ENCODE data around the gene HDAC4. TPM values are rescaled to one million over a fixed set of nuclear protein-coding genes. Genes with fewer than 3 reads are reported as not detected.

HDAC4 gene
- total and polyA plus RNA-seq, 12 donors, result 3.7 to 40.0 (median 25.5) TPM

- no peak overlapping the region for H3K4me3 ChIP-seq
- 95 to 98% methylated on average over 6 of the region's 6 CpGs for WGBS, 2 donors
- H3K9me3 ChIP-seq, result peaks cover 0 to 23% (median 10%) of the 10 kb centered on the region in 11 donors
- H3K4me1 ChIP-seq, result peaks cover 0 to 9% (median 0%) of the 10 kb centered on the region in 9 donors
- no peak overlapping the region for H3K27ac ChIP-seq
- H3K27me3 ChIP-seq, result peaks cover 0 to 13% (median 4%) of the 10 kb centered on the region in 7 donors
- no peak for ATAC-seq
- intact Hi-C loops (cut with DNase I), result no loop called here
- DNase-seq, result no peak
- TF ChIP-seq, protein P1, sequence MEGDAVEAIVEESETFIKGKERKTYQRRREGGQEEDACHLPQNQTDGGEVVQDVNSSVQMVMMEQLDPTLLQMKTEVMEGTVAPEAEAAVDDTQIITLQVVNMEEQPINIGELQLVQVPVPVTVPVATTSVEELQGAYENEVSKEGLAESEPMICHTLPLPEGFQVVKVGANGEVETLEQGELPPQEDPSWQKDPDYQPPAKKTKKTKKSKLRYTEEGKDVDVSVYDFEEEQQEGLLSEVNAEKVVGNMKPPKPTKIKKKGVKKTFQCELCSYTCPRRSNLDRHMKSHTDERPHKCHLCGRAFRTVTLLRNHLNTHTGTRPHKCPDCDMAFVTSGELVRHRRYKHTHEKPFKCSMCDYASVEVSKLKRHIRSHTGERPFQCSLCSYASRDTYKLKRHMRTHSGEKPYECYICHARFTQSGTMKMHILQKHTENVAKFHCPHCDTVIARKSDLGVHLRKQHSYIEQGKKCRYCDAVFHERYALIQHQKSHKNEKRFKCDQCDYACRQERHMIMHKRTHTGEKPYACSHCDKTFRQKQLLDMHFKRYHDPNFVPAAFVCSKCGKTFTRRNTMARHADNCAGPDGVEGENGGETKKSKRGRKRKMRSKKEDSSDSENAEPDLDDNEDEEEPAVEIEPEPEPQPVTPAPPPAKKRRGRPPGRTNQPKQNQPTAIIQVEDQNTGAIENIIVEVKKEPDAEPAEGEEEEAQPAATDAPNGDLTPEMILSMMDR (IDR thresholded peaks at IDR 0.05), result no peak
- no peaks in the 10 kb centered on the region for H3K36me3 ChIP-seq
These were observed 400.7 kb downstream of the HDAC4 start for GRCh38 chr2:239000089-239000488.

GRCh38 chr2:238999291-238999741 lies 401.5 kb downstream of the HDAC4 start:
- intact Hi-C loops (cut with DNase I), result no loop called here
- Histone ChIP-seq H3K36me3 (no peaks in the 10 kb centered on the region), H3K9me3 (peaks cover 0 to 30% (median 18%) of the 10 kb centered on the region in 11 donors), H3K4me3 (no peak overlapping the region), H3K27ac (no peak overlapping the region), H3K4me1 (peaks cover 0 to 9% (median 0%) of the 10 kb centered on the region in 9 donors), H3K27me3 (peaks cover 0 to 8% (median 0%) of the 10 kb centered on the region in 7 donors)
- ATAC-seq, result peak in 1 of 8 donors; percentile 58
- DNase-seq, result no peak
- TF ChIP-seq, protein P1 (IDR thresholded peaks at IDR 0.05), result no peak
- WGBS, 2 donors, result 62 to 69% methylated on average over 10 of the region's 10 CpGs

GRCh38 chr2:238998801-238999200 lies 402.0 kb downstream of the HDAC4 start:
- intact Hi-C loops (cut with DNase I), result no loop called here
- Histone ChIP-seq H3K36me3 (no peaks in the 10 kb centered on the region), H3K4me3 (no peak overlapping the region), H3K27me3 (peaks cover 0 to 6% (median 0%) of the 10 kb centered on the region in 7 donors), H3K4me1 (peaks cover 0 to 9% (median 0%) of the 10 kb centered on the region in 9 donors), H3K27ac (no peak overlapping the region), H3K9me3 (peaks cover 0 to 35% (median 19%) of the 10 kb centered on the region in 11 donors)
- WGBS, 2 donors, result 72 to 74% methylated on average over 6 of the region's 6 CpGs
- ATAC-seq (no peak), DNase-seq (no peak)
- TF ChIP-seq, protein P1 (IDR thresholded peaks at IDR 0.05), result no peak

Small RNA genes lying within 50 kb of the gene (microRNA-seq; reads per million reads assigned to microRNA genes)
- gene MIR2467, result 0 reads per million in 2 donors
- gene MIR4269, result 0 reads per million in 2 donors
- 0 reads per million in 2 donors for gene MIR4440
- 0 reads per million in 2 donors for gene MIR4441
